Activated CD8-positive, alpha-beta memory T cell treated with anti-CD3 and anti-CD28 coated beads, Interleukin-2, amount 50 U/mL, for 1 hour (primary cell): ENCODE data around the gene ARPC2.

Experiments
- DNase-seq: peaks from one replicate; pipeline ENCODE4 v3.0.0-alpha.2; 2020; ENCODE audit errors: extremely low read depth

The ARPC2 gene

DNA sequence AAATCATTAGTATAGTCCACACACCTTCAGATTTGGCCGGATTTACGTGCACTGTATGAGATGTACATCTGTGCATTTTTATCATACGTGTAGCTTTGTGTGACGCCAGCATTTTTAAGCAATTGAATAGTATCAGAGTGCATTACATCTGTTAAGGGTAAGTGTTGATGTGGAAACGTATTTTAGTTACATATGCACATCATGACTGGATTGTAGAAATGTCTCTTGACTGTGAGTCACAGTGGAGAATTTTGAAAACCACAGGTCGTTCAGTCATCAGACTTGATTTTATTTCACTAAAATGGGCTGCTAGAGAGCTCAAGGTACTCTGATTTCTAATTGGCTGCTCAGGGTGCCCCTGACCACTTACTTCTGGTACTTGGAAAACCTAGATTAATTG lies 38.5 kb downstream of the ARPC2 start:
- no peak for DNase-seq

DNA sequence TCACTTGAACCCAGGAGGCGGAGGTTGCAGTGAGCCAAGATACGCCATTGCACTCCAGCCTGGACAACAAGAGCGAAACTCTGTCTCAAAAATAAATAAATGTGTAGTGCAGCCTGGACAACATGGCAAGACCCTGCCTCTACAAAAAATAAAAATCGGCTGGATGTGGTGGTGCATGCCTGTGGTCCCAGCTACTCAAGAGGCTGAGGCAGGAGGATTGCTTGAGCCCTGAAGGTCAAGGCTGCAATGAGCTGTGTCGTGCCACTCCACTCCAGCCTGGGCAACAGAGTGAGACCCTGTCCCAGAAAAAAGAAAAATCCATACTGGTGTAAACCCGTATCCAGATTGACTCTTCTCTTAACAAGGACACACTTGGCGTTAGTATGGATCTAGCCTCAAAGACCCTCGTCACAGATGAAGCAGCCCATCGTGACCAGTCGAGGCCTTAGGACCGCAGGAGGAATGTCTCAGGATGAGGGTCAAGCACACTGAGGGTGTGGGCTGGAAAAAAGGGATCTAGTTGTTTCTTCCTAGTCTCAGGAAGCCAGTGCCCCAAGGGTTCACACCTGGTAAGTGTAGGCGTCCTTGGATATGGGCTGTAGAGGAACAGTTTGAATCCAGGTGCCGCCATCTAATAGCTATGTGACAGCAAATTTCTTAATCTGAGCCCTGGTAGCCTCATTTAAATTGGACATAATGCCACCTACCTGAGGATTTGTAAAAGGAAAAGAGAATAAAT lies 39.8 kb downstream of the ARPC2 start:
- no peak for DNase-seq

DNA sequence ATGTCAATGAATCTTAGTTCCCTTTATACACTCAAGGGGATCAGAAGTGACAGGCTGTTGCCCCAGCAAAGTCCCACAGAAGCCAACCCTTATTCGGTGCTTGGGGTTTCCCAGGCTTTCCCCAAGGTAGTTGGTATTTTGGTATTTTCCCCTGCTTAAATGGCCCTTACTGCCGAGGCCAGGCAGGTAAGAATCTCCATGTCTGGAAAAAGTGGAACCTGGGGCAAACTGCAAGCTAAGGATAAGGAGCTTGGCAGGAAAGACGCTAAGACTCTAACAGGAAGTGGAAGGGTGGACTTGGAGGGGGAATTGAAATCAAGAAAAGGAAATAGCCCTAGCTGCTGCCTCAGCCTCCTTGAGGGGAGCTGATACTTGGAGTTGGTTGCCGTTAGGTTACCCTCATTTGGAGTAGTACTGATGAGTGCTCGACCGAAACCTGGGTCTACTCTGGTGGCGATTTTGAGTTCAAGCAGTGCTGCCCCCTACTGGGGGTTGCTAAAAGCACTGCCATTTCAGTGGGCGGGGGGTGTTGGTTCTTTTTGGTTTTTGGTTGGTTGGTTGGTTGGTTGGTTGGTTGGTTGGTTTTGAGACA lies 40.5 kb downstream of the ARPC2 start:
- DNase-seq = peak; percentile 40

DNA sequence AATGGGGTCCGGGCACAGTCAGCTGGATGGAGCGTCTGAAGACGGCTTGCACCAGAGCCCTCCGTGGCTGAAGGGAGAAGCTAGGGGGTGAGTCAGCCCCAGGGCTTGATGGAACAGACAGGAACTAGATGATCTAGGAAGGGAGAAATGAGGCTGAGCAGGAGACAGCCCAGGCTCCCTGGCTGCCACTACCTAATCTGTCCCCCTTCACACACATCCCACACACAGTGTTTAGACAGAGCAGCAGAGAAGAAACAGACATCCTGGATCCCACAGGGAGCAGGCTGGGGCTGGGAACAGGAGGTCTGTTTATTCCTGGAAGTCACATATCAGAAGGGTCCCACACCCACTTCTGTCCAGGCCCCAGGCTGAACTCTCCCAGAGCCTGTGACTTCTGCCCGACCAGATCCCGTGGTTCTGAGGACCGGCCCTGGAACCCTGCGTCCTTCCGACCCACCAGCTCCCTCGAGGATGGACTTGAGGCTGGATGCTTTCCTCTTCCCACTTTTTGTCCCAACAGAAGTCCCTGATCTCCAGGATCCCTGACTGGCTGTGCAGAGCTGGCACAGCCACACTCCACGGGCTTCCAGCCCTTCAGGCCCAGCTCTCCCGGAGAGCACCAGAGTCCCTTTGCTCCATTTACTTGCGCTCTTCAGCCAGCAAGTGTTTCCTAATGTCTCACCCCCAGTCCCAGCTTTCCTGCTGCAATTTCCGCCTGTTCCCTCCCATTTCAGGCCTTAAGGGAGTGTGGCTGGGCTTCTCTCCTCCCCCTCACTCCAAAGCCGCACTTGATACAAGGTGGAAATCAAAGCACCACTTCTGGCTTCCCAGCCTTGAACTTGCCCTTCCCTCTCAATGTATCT lies 42.3 kb downstream of the ARPC2 start:
- DNase-seq = no peak

DNA sequence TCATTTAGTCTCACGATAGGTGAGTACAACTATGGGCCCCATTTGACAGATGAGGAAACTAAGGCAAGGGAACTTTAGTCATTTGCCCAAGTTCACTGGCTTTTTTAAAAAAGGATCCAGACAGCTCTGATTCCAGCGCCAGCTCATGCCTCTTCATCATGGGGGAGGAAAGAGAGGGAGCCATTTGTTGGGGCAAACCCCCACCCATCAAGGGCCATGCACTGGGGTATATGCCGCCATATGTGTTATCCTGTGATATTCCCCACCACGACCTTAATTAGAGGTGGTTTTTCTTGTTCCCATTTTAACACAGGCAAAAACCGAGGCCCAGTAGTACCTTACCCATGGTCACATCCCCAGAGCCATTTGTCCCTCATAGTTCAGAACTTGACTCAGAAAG lies 43.2 kb downstream of the ARPC2 start:
- DNase-seq = no peak

DNA sequence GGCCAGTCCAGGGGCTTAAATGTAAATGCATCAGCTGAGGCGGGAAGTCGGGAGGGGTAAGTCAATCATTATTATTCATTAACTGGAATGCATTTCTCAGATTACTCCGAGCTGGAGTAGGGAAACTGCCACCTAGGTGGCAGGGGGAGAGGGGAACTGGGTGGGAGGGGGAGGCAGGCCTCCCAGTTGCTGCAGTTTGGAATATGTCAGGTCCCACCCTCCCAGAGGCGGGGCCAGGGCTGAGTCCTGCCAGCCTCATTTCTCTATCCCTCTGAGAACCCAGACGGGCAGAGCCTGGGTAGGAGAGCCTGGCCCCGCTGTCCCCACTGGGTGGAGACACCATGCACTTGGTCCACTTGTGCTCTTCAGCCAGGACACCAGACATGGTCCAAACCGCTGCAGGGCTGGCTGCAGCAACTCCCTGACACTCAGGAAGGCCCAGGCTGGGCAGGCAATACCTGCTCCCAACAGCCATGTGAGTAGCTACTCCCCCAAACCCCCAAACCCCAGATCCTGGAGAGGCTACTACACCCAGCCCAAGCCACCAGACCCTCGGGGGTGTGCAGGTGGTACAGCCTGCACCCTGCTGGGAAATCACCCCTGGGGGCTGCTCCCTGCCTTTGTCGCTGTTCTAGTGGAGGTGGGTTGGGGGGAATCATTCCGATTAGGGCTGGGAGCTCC lies 43.9 kb downstream of the ARPC2 start, which contains the start of gene GPBAR1:
GPBAR1 (plus strand) TSS at position 274 of the 681 bp plus-strand sequence. CDS start 1,710 bp downstream, outside the sequence.
- DNase-seq = no peak

DNA sequence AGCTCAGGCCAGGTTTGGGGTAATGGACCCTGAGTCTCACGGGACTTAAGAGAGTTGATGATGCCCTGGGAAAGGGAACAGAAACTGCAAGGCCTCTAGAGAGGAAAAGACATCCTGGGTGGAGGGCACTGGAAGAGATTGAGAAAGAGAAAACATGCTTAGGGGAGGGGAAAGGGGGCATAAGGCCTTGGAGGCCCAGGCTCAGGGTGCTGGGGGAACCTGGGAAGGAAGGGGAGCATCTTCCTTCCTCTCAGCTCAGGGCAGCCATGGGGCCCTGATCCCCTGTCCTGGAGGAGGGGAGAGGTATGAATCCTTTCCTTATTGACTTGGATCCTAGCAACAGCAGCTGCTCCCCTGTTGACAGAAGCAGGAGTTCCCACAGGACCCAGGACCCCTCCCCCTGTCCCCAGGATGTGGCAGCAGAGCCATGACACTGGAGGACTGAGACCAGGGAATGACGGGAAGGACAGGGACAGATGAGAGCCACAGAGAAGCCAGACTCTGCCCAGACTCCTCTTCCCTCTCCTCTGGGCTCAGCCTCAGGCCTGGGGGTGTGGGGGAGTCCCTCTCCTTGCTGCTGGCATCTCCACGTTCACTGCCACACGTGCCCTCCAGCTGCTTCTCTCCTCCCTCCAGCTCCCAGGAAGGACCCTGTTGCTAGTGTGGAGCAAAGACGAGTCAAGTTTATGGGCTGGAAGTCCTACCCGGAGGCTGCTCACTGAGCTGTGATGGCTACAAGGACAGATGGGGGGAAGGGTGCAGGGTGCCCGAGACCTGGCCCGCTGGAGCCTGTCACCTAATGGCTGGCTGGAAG lies 44.6 kb downstream of the ARPC2 start:
- DNase-seq = no peak

DNA sequence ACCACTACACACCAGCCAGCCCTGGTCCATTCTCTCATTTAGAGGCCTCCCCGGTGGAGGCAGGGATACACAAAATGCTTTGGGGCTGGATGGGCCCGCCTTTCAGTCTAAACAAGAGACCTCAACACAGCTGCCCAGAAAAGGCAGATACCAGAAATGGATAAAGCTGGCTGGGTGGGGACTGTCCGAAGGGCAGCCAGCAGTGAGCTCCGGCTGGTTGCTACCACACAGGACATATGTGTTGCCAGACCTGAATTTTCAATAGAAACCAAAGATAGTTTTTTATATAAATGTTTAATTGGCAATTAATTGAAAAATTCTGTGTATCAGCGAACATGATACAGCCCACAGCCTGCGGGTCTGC lies 45.2 kb downstream of the ARPC2 start:
- no peak for DNase-seq

DNA sequence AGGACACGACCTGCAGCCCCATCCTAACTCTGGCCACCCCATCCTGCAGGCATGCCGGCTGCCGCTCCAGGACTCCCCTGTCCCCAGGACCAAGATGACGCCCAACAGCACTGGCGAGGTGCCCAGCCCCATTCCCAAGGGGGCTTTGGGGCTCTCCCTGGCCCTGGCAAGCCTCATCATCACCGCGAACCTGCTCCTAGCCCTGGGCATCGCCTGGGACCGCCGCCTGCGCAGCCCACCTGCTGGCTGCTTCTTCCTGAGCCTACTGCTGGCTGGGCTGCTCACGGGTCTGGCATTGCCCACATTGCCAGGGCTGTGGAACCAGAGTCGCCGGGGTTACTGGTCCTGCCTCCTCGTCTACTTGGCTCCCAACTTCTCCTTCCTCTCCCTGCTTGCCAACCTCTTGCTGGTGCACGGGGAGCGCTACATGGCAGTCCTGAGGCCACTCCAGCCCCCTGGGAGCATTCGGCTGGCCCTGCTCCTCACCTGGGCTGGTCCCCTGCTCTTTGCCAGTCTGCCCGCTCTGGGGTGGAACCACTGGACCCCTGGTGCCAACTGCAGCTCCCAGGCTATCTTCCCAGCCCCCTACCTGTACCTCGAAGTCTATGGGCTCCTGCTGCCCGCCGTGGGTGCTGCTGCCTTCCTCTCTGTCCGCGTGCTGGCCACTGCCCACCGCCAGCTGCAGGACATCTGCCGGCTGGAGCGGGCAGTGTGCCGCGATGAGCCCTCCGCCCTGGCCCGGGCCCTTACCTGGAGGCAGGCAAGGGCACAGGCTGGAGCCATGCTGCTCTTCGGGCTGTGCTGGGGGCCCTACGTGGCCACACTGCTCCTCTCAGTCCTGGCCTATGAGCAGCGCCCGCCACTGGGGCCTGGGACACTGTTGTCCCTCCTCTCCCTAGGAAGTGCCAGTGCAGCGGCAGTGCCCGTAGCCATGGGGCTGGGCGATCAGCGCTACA lies 45.9 kb downstream of the ARPC2 start:
- no peak for DNase-seq

DNA sequence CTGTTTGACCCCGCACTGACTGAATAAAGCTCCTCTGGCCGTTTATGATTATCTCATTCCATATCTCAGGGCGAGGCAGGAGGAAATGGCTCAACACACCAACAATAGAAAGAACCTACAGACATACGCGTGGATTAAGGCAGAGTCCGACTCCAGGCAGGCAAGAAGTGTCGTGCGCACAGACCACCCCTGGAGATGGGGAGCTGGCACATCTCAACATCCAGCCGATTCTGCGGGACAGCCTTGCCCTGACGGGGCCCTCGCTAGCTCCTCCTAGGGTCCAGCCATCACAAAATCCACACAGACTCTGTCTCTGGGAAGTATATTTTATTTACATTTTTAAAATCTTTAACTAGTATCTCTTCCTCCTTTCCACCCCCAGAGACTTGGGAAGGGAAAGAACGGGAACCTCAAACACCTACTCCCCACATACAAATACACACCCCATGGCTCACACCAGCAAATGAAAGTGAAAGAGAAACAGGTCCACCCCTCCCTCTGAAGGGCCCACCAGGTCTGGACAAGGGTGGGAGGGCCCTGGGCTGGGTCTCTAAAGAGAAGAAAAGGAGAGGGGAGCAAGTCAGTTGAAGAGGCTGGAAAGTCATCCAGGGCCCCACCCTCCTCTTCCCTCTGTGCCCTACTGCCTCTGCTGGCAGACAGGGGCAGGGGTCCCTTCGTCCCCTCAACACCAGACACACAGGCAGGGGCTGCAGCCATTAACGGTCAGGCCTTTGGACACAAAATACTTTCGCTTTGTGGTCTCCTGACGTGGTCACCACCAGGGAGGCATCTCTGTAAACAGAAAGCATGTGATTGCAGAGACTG lies 47.0 kb downstream of the ARPC2 start:
- no peak for DNase-seq

DNA sequence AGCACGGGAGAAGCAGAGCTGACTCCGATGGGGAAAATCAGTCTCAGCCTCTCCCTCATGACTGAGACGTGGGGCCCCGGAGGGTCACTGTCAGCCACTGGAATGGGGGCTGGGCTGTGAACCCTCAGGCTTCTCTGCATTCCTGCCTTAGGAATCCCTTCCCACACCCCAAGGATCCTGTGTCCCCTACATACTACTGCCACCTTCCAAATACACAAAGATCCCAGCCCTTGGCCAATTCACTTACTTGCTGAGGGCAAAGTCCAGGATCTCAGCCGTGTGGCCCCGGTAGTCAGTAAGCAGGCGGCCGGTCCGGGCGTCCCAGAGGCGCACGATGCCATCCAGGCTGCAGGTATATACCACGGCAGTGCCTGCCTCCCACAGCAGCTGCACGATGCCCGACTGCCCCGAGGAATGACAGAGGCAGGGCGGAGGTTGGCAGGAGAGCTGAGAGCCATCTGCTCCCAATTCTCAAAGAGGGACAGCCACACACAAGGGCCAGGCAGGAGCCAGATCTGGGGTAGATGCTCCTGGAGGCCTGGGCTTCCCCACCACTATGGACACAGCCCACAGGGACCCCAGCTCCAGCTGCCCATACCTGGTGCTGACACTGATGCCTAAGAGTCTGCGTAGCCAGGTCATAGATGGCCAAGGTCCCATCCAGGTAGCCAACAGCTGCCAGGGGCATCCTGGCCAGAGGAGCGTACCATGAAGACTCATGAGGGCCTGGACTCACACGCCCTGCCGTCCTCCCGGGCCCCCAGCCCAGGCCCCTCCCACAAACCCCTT lies 48.0 kb downstream of the ARPC2 start:
- DNase-seq = no peak

DNA sequence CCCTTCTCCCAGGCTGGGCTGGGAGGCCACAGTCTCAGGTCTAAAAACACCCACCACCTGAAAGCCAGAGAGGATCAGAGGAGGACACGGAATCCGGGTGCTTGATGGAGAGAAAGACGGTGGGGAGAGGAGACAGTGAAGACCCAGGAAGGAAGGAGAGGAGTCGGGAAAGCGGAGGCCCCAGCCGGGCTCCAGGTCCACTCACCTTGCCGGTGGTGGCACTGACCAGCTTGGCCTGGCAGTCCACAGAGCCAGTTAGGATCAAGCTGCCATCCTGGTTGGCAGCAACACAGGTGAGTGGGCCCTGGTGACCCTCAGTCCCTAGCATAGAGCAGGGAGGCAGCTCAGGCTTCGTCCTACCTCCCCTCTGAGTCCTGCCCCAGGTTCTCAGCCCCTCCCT lies 48.6 kb downstream of the ARPC2 start:
- no peak for DNase-seq

DNA sequence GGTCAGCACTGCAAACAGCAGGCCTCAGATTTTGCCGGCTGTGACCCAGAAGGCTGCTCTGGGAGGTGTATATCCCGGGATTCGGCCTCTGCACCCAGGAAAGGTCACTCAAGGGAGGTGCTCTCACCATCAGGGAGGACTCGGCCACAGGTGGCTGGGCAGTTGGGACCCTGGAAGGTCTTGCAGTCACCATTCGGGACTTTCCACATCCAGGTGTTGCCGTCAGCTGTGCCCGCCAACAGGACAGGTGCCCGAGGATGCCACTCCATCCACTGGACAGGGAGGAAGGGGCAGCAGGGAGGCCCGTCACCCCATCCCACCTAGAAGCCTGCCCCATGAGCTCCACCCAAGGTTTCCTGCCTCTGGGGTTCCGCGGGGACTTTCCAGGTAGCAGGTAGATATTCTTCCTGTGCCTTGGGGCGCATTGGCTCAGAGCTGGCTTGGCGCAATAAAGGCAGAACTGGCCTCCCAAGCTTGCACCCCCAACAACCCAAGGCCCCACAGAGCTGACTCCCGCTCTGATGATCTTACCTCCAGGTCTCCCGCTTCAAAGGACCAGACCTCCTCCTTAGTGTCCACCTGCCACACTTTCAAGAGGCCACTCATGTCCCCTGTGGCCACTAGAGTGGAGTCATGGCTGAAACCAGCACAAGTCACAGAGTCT lies 49.5 kb downstream of the ARPC2 start:
- DNase-seq = no peak

DNA sequence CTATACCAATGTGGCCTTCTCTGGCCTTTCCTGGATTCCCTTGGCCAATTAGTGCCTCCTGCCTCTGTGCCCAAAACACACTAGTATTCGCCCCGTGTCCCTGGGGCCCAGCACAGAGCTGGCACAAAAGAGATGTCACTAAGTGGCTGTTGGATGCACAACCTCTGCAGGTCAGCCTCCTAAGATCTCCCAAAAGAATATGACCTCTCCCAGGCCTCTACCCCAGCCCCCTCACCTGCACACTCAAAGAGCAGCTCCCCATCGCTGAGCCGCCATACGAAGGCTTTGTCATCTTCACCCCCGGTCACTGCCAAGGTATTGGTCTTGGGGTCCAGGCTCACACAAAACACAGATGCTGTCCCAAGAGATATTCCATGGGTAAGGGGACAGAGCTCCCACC lies 50.3 kb downstream of the ARPC2 start:
- no peak for DNase-seq

DNA sequence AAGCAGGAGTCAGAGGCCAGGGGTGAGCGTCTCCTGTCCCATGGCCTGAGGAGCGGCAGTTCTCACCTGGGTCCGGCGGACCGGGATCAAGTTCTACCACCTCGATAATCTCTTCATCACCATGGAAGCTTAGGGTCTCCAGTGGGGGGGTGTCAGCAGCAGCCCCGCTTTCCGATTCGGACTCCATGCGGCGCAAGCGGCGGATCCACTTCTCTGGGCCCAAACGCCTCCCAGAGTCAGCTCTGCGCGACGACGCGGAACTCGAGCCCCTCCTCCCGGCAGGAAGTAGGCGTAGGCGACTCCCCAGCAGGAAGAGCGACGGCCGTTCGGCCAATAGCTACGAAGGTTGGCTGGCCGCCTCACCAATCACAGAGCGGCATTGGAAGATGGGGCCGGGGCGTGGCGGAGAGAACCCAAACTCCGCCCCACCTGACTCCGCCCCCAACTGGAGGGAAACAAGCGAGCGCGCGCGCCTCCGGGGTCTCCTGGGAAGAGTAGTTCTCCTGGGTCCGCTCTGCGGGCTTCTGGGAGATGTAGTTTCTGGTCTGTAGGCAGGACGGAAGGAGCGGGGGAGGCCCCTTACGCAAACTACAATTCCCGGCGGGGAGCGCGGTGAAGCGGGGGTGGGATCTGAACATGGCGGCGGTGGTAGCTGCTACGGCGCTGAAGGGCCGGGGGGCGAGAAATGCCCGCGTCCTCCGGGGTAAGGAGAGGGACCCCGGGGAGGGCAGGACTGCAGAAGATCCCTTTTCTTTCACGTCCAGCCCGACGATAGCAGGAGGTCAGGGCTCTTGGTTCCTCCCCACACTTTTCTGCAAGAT lies 53.1 kb downstream of the ARPC2 start, which contains the start of the genes AAMP and PNKD:
AAMP (minus strand) TSS at position 238 of the 821 bp plus-strand sequence; CDS start at position 187, 51 bp downstream.
PNKD (plus strand) TSS at position 620 of the 821 bp plus-strand sequence; CDS start at position 637, 17 bp downstream.
- peak; percentile 98 for DNase-seq

DNA sequence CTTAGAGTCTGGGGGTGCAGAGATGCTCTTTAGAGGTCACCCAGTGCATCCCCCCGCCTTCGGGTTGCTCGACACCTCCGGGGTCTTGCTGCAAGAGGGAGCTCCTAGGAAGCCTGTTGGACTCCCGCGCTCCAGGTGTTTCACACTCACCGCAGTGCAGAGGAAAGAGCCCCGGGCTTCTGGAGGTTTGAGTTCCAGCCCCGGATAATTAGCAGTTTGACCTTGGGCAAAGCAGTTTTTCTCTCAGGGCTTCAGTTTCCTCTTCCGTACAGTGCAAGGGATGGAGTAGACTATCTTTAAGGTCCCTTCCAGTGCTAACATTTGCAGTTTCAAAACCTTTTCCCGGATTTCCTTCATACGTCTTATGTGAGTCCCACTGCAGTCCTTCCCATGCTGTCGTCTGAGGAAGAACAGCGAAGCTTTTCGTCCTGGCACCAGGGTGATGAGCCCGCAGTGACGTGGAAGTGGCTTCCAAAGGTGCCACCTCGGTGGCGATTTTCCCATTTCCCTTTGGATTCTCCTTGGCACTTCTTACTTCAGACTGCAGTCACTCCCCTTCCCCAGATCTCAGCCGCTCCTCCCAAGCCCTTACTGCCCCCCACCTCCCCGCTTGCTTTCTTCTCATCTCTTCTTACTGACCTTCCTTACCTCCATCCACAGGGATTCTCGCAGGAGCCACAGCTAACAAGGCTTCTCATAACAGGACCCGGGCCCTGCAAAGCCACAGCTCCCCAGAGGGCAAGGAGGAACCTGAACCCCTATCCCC lies 53.9 kb downstream of the ARPC2 start:
- no peak for DNase-seq
